NCI-H2196 (cell line): ENCODE results near the gene PTCD2.
"Not testable (repeated sequence)": the region's sequence is repeated elsewhere in the genome, so short reads cannot be mapped to it uniquely, and the experiment has no call there.

Experiments
- DNase-seq: peaks from one replicate; lab custom pipeline; 2025; ENCODE audit not compliant: unreplicated experiment; lab: John Stamatoyannopoulos, UW

PTCD2 gene

DNA sequence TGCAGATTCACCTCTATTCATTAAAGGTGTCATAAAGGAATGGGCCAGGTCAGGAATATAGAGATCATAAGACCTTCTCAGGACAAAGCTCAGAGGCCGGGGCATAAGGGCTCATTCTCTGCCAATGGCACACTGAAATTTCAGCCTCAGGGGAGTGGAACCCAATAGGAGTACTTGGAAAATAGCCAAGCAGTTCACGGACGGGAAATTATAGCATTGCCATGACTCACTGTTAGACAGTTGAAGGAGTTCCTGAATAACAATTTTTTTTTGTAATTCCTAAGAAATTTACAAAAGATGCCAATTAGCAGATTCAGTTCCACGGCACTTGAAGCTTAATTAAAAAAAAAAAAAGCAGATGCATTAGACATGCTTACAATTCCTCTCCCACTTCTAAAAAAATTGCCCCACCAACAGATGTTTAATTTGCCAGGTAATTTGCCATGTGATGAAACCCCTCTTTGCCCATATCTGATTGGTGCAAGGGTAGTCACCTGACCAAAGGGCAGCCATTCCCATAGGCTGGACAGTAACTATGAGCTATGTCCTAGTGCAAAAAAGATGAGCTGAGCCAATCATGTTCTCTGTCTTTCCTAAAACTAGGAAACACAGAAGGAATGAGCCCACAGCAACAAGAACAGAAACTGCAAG, 58.6 kb downstream of the PTCD2 start:
- peak; percentile 56 for DNase-seq

DNA sequence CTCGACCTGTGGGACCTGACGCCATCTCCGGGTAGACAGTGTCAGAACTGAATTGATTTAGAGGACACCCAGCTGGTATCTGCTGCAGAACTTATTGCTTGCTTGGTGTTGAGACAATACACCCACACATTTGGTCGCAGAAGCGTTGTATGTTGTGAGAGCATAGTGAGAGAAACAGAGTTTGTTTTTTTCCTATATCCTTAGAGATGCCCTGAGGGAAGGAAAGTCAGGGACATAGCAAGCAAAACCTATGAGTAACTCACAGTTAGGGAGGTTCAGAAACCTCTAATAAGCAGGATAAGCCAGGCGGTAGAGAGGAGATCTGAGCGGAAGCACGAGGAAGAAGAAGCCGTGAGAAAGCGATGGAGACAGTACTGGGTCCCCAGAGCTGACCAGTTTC, 59.8 kb downstream of the PTCD2 start:
- no peak for DNase-seq

DNA sequence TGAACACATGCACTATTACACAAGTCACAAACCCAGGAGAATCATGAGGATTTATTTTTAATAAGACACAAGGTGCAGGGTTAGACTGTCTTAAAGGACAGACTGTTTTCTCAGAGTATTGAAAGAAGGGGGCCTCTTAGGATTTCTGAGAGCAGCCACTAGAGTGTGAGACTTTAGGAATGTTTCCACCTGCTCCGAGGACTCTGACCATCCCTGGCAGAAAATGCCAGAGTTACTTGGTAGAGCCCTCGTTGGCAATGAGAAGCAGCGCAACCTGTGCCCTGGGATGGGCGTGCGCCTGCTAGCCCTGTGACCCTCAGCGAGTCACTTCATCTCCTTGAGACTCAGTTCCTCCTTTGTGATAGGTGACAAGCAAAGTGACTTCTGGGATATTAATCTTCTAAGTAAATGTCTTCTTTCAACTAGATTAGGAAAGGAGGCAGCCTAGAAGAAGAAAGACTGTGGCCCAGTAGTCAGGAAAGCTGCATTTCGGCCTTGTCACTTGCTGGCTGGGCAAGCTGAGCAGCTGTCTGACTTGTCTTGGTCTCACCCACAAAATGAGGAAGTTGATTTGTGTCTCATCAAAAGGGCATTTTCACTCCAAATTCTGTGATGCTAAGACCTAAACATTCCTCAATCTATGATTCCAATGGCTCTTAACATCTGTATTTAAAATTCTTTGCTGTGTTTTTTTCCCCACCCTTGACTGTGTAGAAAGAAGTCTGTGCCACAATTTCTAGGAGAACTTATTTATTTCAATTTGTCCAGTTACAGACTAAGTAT, 60.5 kb downstream of the PTCD2 start:
- no peak for DNase-seq

DNA sequence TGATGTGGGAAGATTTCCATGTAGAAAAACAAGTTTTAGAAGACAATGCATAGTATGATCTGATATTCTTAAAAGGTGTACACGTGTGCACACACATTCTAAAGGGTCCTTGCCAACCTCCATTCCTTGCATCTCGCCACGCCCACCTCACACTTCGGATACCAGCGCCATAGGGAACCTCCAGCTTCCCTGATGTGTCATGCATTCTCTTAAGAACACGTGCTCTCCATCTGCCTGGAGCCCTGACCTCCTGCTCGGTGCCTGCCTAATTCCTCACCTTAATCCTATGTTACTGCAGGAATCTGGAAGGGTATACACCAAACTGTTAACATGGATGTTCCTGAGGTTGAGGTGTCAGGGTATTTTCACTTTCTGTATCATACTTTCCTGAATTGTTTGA, 63.1 kb downstream of the PTCD2 start:
- no peak for DNase-seq

DNA sequence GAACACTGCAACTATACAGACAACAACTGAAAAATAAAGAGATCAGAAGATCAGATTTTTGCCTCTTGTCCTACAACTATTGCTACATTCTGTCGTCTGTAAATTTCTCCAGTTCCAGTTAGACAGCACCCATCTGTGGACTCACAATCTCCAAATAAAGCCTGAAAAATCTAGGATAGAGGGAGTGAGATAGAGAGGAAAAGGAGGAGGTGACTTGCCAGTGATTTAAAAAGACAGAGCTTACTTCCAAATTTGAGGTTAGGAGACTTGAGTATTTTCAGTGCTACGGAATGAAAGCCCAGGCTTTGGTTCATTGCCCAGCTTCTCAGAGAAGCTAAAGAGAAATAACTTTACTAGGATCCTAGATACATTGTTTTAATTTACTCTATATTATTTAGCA, 63.6 kb downstream of the PTCD2 start:
- no peak for DNase-seq

DNA sequence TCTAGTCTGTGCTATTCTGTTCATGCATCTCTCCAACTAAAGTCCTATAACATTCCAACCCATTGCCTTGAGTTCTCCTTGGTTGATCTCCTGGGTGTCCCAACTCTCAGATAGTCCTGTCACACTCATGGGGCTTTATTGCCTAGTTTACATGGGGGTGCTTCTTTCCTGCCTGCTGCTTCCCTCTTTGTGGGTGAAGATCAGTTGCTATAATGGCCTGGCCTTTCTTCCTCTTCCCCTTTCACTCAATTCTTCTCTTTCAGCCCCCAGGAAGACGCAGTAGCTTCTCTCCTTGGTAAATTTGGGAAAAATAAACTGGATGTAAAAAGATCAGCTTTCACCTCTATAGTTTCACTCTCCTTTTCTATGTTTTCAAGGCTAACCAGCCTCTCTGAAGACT, 66.5 kb downstream of the PTCD2 start:
- DNase-seq = no peak

DNA sequence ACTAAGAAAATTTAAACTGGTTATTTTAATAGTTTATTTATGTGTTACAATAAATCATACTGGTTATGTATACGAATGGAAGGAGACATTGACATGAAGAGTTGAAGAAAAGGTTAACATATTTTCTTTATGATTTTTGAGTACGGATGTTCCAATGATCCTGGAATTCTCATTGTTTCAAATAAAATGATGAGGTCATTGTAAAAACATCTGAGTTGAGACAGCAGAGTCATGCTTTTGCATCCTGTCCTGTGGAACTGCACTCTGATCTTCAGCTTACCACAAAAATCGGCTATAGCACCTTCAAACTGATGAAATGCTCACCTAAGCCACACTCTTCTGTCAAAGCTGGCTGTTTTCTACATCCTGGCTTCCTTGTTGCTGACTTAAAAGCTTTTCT, 67.8 kb downstream of the PTCD2 start:
- no peak for DNase-seq

DNA sequence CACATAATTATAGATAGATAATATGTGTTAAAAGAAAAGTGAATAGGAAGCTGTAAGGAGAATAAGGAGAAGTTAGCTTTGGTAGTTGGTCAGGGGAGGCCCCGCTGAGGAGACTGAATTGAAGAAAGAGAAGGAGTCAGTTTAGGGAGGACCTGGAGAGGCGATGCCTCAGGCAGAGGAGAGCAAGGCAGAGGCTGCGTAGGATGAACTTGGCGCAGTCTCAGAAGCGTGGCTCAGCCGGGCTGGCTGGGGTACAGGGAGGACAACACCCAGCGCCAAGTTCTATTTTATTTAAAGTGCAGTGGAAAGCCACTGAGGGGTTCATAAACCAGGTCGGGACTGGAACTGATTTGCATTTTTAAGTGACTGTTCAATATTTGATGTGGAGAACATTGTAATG, 68.5 kb downstream of the PTCD2 start:
- DNase-seq = no peak

DNA sequence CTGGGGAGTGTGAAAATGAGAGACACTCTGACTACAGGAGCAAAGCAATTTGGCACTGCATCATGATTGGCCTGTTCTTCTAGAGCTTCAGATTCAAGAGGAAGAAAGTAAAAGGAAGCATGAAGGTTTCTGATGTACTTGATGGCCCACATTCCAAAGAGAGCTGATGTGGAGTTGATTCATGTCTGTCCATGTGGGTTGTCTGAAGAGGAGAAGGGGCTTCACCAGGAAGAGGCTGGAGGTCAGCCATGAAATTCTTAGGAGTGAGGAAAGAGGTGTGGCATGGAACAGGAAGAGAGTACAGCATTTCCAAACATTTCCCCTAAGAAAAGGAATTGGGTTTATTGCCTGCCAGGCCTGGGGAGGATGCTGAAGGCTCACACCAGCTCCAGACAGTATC, 70.7 kb downstream of the PTCD2 start:
- no peak for DNase-seq

DNA sequence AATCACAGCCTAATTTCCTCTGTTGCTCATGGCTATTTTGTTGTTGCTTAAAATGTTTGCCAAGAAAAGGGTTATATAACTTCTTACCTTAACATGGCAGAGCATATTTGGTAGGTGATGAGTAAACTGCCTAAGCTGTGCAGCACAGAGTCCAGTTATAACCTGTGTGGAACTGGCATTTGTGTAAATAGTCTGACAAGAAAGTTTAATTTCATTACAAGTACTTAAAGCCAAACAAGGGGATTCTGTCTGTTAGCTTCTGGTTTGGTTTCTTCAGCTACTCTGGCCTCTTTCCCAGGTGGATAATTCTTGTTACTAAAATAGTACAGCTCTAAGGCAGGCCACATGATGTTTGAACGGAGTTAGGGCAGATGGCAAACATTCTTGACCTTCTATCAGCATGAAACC, 72.2 kb downstream of the PTCD2 start:
- no peak for DNase-seq

DNA sequence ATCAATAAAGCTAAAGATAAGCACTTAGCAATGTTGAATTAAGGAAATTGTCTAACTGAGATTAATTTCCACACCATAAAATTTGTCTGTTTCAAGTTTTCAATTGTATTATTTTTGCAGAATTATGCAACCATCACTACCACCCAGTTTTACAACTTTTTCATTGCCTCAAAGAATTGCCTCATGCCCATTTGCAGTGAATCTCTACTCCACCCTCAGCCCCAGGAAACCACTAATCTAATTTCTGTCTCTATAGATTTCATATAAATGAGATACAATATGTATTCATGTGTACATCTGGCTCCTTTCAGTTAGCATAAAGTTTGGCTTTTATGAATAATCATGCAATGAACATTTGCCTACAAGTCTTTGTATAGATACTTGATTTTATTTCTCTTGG, 72.9 kb downstream of the PTCD2 start:
- DNase-seq = no peak

DNA sequence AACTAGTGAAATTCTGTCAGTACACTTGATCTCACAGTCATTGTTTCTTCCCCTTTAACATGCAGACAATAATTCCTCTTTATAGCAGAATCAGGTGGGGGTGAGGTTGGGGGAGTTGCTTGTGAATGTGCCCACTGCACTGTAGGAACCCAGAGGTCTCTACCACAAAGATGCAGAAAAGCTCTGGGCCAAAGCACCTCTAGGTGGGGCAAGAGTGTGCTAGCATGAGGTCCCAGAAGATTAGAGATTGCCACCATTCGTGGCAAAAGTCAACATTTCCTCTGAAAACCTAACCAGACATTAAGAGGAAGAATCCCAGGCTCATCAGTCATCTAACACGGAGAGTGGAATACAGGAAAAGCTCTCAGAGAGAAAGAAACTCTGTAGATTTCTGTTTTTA, 74.5 kb downstream of the PTCD2 start:
- no peak for DNase-seq

DNA sequence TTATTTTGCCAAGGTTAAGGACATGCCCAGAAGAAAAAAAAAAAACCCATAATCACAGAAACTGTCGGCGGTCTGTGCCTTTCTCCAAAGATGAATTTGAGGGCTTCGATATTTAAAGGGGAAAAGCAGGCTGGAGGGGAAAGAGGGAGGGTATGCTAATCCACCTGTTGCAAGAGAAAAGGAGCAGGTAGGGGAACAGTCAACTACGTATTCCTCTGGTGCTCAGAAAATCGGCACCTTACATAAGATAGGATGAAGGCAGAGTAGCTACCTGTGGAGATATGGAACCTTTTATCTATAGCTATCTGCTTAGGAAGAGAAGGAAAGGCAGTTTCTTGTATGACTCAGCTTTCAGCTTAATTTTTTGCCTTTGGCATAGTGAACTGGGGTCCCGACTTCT, 77.7 kb downstream of the PTCD2 start:
- DNase-seq = no peak

DNA sequence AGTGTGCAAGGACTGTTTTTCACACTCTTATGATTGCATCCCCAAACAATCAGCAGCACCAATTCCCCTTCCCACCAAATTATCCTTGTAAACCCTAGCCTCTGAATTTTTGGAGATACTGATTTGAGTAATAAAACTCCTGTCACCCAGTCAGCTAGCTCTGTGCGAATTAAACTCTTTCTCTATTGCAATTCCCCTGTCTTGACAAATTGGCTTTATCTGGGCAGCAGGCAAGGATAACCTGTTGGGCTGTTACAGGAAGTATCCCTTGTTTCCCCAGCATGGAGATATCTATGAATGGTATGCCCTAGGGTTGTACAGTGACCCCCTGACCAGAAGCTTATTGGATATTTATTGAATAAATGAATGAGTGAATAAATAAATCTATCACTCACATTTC, 80.8 kb downstream of the PTCD2 start:
- no peak for DNase-seq

DNA sequence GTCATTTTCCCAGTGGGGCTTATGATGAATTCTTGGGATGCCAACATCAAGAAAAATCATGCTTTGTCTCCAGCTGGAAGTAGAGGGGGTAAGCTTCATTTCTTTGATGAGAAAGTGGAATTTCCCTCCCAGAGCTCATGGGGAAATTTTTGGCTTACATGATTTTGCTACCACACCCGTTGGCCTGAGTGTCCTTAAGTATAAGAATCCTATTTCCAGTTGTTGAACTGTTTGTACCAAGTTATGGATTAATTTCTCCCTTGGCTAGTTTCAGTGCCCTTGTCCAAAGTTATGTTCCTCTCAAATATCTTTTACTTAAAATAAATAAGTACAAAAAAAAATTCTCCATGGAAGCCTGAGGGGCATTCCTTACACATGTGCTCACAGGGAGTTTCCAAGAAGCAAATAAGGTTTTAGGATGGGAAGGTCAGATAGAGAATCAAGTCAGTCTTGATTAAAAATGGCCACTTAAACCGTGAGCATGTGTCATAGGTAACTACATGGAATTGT, 82.3 kb downstream of the PTCD2 start:
- DNase-seq = no peak

DNA sequence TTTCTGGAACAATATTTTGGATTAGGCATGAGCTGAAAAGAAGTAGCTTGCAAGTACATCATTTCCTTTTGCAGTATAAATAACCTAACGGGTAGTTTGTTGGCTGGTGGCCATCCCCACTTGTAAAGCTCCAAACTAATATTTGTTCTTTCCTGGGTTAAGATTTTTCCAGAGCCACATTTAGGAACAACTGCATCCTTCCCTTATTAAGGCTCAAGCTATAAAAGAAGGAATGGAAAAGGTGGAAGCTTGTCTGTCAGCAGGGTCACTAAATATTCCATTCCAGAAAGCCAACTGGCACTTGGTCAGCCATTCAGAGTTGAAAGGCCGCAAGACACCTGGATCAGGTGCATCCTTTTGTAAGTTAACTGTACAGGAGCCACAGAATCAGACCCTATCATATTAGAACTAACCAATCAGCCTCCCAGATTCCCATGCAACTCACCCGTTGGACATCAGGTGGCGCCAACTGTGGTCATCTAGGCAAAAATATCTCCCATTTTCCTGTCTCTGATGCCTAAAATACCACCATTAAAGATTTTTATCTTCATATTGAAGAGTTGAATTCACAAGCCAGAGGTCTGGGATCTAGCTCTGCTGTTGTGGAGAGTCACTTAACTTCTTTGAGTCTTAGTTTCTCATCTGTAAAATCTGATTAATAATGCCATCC, 82.9 kb downstream of the PTCD2 start:
- no peak for DNase-seq

DNA sequence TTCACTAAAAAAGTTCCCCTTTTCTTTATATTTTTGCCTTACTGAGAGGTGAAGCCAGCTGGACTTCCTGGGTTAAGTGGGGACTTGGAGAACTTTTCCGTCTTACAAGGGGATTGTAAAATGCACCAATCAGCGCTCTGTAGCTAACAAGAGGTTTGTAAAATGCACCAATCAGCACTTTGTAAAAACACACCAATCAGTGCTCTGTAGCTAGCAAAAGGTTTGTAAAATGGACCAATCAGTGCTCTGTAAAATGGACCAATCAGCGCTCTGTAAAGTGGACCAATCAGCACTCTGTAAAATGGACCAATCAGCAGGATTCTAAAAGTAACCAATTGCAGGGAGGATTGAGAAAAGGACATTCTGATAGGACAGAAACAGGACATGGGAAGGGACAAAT, 84.6 kb downstream of the PTCD2 start:
- not testable (repeated sequence) for DNase-seq

DNA sequence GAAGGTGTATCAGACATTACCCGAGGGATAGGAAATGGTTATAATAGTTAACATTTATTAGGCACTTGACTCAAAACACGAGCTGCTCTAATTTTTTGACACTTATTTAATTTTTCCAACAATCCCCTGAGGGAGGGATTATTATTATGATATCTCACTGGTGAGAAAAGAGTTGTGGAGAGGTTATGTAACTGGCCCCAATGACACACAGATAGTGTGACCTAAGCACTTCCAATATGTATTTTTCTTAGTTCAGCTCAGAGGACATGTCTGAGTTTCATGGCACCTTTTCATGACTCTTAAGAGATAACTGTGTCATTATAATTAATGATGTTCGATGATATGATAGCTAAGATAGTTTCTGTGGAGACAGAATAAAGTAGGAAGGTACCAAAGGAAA, 86.9 kb downstream of the PTCD2 start:
- no peak for DNase-seq

DNA sequence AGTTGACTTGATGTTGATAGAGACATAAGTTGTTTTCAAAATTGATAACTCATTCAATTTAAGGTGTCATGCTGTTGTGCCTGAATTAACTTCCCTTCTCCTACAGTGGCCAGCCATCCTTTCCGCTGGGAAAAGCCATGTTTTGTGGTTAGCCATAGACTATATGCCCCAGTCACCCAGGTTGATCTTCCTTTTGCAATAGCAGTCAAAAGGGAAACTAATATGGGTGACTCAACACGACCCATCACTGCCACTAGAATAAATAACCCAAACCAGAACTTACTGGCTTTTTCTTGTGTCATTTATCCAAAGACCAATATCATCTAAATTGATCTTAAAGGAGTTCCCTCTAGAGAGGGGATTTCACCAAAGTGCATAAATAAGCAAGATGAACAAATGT, 87.4 kb downstream of the PTCD2 start:
- DNase-seq = no peak

DNA sequence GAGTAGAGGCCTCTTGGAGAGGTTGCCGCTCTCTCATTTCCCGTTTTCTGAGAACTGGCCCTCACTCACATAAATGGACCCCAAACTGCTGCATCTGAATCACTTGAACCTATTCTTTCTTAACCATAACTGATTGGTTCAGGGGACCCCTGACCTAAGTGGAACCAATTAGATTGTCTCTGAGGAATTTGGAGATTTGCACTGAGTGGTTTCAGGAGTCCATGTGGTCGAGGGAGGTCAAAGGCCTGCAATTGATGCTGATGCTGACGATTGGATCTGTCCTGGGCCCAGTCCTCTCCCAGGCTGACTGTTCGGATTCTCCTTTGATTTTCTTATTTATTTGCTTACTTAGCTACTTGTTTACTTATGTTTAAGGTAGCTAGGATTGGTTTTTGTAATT, 88.0 kb downstream of the PTCD2 start:
- no peak for DNase-seq

DNA sequence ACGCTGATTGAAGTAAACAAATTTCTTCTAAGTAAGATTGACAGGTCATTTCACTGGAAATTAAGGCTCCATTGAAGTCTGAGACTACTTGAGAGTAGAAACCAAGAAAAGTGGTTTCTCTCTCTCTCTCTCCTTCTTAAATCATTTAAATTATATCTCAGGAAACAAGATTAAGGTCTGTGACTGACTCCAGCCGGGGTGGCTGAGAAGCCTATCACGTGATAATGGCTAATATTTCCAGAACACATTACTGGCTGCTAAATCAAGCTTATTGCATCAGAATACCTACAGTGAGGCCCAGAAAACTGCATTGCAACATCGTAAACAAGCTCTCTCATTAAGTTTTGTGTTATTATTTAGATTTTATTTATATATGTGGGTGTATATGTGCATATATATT, 88.4 kb downstream of the PTCD2 start:
- no peak for DNase-seq

DNA sequence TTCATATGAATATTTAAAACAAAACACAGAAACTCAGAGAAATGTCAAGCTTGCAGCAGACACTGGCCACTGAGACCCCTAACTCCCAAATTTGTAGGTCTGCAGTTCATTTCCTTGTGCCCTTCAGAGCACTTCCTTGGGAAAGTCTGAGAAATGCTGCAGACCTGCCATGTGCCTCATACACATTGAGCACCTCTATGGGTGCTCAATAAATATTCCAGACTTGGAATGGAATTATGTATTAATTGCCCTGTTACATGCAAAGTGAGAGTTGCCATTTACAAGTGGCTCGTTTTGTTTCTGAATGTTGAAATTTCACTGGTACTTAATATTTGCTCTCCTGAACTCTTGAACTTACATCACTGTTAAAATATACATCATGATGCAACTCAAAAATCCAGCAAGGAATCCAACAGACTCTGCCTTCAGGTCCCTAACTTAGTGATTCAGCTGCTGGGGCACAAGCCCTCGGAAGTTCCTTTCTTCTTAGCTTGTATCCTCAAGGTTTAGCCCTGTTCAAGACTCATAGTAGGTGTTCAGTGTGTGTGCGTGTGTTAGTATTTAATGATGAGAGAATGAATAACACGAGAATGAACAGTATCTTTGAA, 90.6 kb downstream of the PTCD2 start:
- no peak for DNase-seq
